RWPE1 (cell line): ENCODE data around the gene FOXF2.

Experiments used
- CTCF ChIA-PET: fragments of 350-600 bp; sonication (Branson Sonifier 250); formaldehyde crosslinking; extraction: SDS; loops from one replicate; lab custom pipeline; 2021; lab: Yijun Ruan, JAX
- POLR2A ChIA-PET: fragments of 400-600 bp; formaldehyde crosslinking; extraction: SDS; loops from one replicate; lab custom pipeline; 2020; ENCODE audit warnings: antibody characterized with exemption; ENCODE audit not compliant: low non-redundant PET; lab: Yijun Ruan, JAX
- DNase-seq: peaks from one replicate; pipeline ENCODE4 v3.0.0; 2012; ENCODE audit warnings: low spot score
- H3K27ac ChIP-seq: fragments of 450-650 bp; 2 replicates; pipeline ENCODE4 v1.5.1; 2017
- TF ChIP-seq, protein P1 (sequence below): fragments of 450-650 bp; conservative IDR thresholded peaks from 2 replicates; pipeline ENCODE4 v1.5.1; 2017; ENCODE audit warnings: low read depth, mild to moderate bottlenecking

The FOXF2 gene

DNA sequence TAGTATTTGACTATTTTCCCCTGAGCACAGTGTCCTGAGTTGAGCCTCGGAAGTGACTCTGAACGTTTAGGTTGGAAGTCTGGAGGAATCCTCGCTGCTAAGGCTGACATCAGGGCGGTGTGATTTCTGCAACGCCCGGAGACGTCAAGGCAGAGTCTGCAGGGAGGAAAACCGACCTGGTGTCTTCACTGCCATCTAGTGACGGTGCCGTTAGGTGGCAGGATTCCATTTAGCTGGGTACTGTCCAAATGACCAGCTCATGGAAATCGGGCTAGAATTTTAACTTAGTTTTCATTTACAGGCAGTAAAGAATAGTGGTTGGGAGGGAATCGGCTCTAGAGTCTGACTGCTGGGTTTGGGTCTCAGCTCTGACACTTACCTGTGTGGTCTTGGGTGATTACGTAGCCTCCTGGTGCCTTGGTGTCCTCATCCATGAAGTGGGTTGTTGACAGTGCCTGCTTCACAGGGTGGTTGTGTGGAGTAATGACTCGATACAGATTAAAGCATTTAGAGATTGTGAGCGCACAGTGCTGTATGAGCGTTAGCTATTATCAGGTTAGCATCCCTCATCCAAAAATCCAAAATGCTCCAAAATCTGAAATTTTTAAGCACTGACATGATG is 35.0 kb downstream of the FOXF2 start:
- ChIA-PET CTCF (interaction anchor here (0.5 to 2.0 kb wide), 12 partner anchors 9 to 1299 kb away, joined by 3 to 7 read pairs (median 3); partner anchors contain the start of gene EXOC2), POLR2A (no interaction called here)
- peak; percentile 68 for DNase-seq
- H3K27ac ChIP-seq = no peak overlapping the region
- TF ChIP-seq, protein P1, sequence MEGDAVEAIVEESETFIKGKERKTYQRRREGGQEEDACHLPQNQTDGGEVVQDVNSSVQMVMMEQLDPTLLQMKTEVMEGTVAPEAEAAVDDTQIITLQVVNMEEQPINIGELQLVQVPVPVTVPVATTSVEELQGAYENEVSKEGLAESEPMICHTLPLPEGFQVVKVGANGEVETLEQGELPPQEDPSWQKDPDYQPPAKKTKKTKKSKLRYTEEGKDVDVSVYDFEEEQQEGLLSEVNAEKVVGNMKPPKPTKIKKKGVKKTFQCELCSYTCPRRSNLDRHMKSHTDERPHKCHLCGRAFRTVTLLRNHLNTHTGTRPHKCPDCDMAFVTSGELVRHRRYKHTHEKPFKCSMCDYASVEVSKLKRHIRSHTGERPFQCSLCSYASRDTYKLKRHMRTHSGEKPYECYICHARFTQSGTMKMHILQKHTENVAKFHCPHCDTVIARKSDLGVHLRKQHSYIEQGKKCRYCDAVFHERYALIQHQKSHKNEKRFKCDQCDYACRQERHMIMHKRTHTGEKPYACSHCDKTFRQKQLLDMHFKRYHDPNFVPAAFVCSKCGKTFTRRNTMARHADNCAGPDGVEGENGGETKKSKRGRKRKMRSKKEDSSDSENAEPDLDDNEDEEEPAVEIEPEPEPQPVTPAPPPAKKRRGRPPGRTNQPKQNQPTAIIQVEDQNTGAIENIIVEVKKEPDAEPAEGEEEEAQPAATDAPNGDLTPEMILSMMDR = peak; percentile 64

DNA sequence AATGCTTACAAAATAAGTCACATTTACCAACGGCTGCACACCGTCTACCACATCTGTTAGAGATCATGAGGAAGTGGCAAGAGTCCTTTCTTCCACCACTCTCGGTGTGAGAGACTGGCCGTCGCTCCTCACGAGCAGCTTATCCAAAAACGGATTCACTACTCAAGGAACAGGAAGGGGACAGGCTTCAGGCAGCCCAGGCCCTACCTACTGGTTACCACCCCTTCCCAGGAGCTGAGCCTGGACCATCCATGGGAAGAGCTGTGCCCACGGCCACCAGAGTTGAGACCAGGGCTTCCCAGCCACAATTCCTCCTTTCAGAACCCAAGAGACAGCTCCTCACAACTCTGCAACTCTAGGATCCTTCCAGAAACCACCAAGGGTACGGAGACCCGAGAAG is 37.0 kb downstream of the FOXF2 start:
- ChIA-PET POLR2A (no interaction called here), CTCF (interaction anchor here (0.6 kb wide), 1 partner anchor 376 kb away, joined by 3 read pairs; no protein-coding TSS in a partner anchor)
- TF ChIP-seq, protein P1 = no peak
- DNase-seq = no peak
- no peak overlapping the region for H3K27ac ChIP-seq

DNA sequence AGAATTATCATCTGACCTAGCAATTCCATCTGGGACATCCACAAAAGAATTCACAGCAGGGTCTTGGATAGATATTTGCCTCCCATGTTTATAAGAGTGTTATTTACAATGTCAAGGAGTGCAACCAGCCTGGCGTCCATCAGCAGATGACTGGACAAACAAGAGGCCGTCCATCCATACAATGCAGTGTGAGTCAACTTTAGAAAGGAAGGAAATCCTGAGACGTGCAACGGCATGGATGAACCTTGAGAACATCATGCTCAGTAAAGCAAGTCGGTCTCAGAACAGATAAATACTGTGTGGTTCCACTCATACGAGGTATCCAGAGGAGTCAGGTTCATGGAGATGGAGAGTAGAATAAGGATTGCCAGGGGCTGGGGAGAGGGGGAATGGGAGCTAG is 46.4 kb downstream of the FOXF2 start:
- no peak overlapping the region for H3K27ac ChIP-seq
- ChIA-PET POLR2A (no interaction called here), CTCF (interaction anchor here (0.6 to 1.8 kb wide), 6 partner anchors 11 to 1029 kb away, joined by 3 to 7 read pairs (median 4); no protein-coding TSS in a partner anchor)
- DNase-seq = no peak
- TF ChIP-seq, protein P1 = no peak

DNA sequence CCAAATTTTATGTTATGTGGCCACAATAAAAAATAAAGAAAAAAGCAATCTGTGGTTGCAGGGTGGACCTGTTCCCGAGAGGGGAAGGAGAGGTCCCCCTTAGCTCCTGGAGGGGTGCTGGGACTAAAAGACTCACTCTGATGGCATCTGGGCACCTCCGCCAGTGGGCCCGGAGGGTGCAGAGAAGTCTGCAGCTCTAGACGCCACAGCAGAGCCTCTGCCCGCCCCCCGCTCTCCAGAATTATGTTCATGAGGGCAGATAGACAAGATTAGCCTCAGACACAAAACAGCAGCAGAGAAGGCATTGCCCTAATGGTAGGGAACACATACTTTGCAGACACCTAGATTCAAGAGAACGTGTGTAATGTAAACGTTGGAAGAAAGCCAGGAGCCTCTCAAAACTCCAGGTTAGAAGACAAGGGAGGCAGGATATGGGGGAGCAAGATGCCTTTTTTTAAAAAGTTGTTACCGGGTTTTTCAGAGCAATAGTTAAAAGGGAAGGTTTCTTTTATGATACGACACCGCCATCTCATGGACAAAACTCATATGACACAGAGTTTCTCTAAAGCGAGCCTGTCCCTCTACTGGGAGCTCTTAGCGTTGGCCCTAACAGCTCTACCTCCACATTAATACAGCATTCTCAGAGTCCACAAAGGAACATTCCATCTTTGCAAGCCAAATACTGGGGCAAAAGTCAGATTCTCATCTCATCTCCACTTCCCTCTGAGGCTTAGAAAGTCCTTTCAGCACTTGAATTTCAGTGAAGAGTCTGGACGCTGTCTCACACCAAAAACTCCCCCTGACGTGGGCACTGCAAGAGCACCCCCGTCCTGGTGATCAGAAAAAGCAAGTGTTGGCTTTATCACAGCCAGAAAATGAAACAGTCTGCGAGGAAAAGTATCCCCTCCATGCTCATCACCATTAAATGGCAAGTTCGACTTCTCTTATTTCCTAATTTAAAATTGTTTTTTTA is 47.2 kb downstream of the FOXF2 start:
- TF ChIP-seq, protein P1 = peak; percentile 74
- ChIA-PET CTCF (interaction anchor here (0.5 to 1.8 kb wide), 15 partner anchors 10 to 1328 kb away, joined by 3 to 7 read pairs (median 3); partner anchors contain the start of gene WRNIP1), POLR2A (no interaction called here)
- no peak overlapping the region for H3K27ac ChIP-seq
- DNase-seq = peak; percentile 75

DNA sequence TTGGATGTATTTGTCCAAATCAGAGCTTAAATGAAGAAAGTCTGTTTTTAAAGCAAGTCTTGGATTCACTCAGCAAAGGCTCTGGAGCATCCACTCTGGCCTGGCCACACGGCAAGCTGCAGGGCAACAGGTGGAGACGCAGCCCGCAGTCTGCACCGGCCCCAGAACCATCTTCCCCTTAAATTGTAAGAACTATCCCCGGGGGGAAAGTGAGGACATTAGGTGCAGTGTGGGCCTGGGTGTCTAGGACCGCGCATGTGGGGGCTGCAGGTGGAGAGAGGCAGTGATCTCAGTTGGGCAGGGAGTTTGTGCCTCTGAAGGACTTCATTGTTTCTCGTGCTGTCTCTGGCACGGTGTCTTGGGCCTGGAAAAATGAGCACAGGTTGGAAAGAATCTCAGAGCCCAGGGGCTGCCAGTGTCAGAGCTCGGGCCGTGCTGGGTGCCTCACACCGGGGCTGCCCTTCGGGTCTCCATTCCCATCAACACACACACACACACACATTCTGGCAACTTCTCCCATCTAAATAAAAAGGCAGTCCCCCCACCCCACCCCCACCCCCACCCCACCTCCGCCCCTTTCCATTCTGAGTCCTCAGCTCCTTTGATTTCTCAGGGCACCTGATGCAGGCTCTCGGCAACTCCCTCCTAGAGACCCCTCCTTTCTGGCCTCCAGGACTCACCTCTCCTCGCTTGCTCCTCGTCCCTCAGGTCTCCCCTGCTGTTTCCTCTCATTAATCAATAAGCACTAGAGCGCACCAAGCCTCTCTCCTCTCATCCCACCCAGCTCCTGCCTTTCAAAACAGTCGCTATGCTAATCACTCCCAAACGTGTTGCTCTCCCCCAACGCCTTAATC is 48.4 kb downstream of the FOXF2 start:
- CTCF ChIA-PET = interaction anchor here (0.5 to 1.8 kb wide), 6 partner anchors 13 to 898 kb away, joined by 3 to 7 read pairs (median 3); no protein-coding TSS in a partner anchor
- POLR2A ChIA-PET = no interaction called here
- TF ChIP-seq, protein P1 = no peak

More for the DNA sequence above, 48.4 kb downstream of the FOXF2 start:
- H3K27ac ChIP-seq = no peak overlapping the region
- no peak for DNase-seq
